ENCODE data around the gene NBPF4.
"Not testable (repeated sequence)": the region's sequence is repeated elsewhere in the genome, so short reads cannot be mapped to it uniquely, and the experiment has no call there.

The NBPF4 gene

DNA sequence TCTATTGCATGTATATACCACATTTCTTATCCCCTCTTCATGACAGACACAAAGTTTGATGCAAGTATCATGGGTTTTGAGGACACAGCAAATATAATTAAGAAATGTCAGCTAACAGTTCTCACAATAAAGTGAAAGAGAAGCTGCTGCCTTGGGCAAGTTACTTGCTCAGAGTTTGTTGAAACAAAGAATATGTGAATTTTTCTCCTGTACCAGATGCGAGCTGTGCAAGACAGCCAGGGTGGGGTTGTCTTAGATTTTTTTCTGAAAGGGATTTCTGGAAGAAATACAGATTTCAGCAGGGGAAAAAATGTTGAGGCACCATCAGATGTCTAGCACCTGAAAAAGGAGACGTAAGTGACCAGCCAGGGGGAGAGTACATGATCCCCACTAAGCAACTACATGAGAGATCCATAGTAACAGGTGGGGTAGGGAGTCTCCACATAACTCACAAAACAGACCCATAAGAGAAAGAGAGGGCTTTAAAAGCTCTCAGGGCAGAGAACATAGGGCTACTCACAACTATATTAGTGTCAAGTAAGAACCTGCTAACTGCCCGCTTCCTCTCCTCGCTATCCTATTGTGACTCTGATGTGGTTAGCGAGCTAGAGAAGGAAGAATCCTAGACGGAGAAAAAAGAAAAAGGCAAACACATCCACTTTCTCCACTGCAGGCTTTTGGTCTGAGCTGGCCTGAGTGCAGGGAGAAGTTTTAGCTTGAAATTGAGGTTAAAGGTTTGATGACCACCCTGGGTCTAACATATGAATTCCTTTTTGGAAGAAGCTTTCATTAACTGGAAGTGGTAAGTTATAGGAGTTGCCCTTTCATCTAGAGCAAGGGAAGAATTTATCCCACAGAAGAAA is 27.6 kb downstream of the NBPF4 start:
- FAIRE-seq; DNase-seq (ENCODE audit: insufficient read length, low spot score): not testable (repeated sequence)

DNA sequence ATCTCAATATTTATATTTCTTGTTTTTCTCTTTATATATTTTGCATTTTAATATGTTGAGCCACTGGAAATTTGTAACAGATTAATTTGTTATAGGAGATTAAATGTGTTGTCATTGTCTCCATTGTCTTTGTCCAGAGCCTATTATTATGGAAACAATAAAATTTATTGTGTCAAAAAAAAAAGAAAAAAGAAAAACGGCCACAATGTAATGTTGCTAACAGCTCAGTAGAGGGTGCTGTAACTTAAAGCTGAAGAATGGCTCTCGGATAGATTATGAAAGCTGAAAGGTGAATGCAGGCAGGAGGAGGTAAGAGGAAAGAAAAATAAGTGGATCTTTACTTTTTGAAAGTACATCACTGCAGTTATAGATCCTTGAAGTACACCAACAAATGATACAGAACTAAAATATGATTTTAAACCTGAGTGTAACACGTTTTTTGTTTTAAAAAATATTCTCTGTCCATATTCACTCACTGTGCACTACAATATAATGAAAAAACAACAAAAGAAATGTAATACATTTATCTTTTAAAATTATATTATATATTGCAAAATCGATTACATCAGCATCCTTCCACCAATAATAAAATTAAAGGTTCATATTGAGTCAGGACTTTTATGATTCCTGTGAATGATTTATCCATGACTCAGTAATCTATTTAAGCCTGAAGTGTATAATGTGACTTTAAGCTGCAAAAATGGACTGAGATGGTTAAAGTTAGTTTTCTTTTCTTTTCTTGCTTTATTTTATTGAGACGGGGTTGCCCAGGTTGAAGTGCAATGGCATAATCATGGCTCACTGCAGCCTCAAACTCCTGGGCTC is 29.0 kb downstream of the NBPF4 start:
- FAIRE-seq; DNase-seq (ENCODE audit: insufficient read length, low spot score): not testable (repeated sequence)

- no peak for FAIRE-seq
- TF ChIP-seq TAF1 (IDR thresholded peaks at IDR 0.05; ENCODE audit: low read depth, low read length) (no peak), POLR2A (IDR thresholded peaks at IDR 0.05; ENCODE audit: low read depth, low read length) (no peak), POU2F2 (IDR thresholded peaks at IDR 0.05; ENCODE audit: low read depth, low read length) (no peak), PAX5 (IDR thresholded peaks at IDR 0.05; ENCODE audit: insufficient read depth, low read length, severe bottlenecking) (no peak), POLR2AphosphoS5 (IDR thresholded peaks at IDR 0.05; ENCODE audit: low read depth, low read length) (no peak), SPI1 (IDR thresholded peaks at IDR 0.05; ENCODE audit: low read depth, low read length) (no peak)
- DNase-seq (ENCODE audit: insufficient read length, low spot score): no peak
Observed at GRCh38 chr1:108211014-108211413, 32.9 kb downstream of the NBPF4 start.

- no peak for TF ChIP-seq POU2F2 (IDR thresholded peaks at IDR 0.05; ENCODE audit: low read depth, low read length)
- no peak for TF ChIP-seq PAX5 (IDR thresholded peaks at IDR 0.05; ENCODE audit: insufficient read depth, low read length, severe bottlenecking)
- no peak for DNase-seq (ENCODE audit: insufficient read length, low spot score)
Observed at GRCh38 chr1:108209456-108210108, 34.3 kb downstream of the NBPF4 start.

DNA sequence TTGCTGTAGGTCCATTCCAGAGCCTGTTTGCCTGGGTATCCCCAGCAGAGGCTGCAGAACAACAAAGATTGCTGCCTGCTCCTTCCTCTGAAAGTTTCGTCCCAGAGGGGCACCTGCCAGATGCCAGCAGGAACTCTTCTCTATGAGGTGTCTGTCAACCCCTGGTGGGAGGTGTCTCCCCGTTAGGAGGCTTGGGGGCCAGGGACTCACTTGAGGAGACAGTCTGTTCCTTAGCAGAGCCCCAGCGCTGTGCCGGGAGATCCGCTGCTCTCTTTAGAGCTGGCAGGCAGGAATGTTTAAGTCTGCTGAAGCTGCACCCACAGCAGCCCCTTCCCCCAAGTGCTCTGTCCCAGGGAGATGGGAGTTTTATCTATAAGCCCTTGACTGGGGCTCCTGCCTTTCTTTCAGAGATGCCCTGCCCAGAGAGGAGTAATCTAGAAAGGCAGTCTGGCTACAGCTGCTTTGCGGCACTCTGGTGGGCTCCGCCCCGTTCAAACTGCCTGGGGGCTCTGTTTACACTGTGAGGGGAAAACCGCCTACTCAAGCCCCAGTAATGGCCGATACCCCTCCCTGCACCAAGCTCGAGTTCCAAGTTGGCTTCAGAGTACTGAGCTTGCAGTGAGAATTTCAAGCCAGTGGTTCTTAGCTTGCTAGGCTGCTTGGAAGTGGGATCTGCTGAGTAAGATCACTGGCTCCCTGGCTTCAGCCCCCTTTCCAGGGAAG is 35.0 kb downstream of the NBPF4 start:
- TF ChIP-seq POU2F2 (IDR thresholded peaks at IDR 0.05; ENCODE audit: low read depth, low read length) (no peak), SPI1 (IDR thresholded peaks at IDR 0.05; ENCODE audit: low read depth, low read length) (no peak), TAF1 (IDR thresholded peaks at IDR 0.05; ENCODE audit: low read depth, low read length) (no peak), POLR2A (IDR thresholded peaks at IDR 0.05; ENCODE audit: low read depth, low read length) (no peak), POLR2AphosphoS5 (IDR thresholded peaks at IDR 0.05; ENCODE audit: low read depth, low read length) (no peak), PAX5 (IDR thresholded peaks at IDR 0.05; ENCODE audit: insufficient read depth, low read length, severe bottlenecking) (no peak)
- DNase-seq (ENCODE audit: insufficient read length, low spot score) (no peak), FAIRE-seq (no peak)

More at GRCh38 chr1:108209456-108210108, 34.3 kb downstream of the NBPF4 start:
- no peak for FAIRE-seq

DNA sequence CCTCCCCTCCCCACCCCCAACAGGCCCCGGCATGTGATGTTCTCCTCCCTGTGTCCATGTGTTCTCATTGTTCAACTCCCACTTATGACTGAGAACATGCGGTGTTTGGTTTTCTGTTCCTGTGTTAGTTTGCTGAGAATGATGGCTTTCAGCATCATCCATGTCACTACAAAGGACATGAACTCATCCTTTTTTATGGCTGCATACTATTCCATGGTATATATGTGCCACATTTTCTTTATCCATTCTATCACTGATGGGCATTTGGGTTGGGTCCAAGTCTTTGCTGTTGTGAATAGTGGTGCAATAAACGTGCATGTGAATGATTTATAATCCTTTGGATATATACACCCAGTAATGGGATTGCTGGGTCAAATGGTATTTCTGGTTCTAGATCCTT is 40.3 kb downstream of the NBPF4 start:
- not testable (repeated sequence) for FAIRE-seq; DNase-seq (ENCODE audit: insufficient read length, low spot score)

DNA sequence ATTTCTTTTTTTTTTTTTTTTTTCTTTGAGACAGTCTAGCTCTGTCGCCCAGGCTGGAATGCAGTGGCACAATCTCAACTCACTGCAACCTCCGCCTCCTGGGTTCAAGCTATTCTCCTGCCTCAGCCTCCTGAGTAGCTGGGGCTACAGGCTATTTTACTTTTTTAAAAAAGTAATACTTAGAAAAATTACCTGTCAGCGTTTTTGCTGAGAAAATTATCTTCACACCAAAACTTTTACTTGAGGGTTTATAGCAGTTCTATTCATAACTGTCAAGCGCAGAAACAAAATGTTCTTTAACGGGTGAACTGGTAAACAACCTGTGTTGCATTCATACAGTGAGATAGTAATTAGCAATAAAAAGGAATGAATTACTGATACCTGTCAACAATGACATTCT is 42.2 kb downstream of the NBPF4 start:
- TF ChIP-seq PAX5 (IDR thresholded peaks at IDR 0.05; ENCODE audit: insufficient read depth, low read length, severe bottlenecking) (no peak), POU2F2 (IDR thresholded peaks at IDR 0.05; ENCODE audit: low read depth, low read length) (no peak), POLR2A (IDR thresholded peaks at IDR 0.05; ENCODE audit: low read depth, low read length) (no peak), SPI1 (IDR thresholded peaks at IDR 0.05; ENCODE audit: low read depth, low read length) (no peak), POLR2AphosphoS5 (IDR thresholded peaks at IDR 0.05; ENCODE audit: low read depth, low read length) (no peak), TAF1 (IDR thresholded peaks at IDR 0.05; ENCODE audit: low read depth, low read length) (no peak)
- DNase-seq (ENCODE audit: insufficient read length, low spot score): no peak
- FAIRE-seq: no peak

- TF ChIP-seq TAF1 (IDR thresholded peaks at IDR 0.05; ENCODE audit: low read depth, low read length): no peak
- TF ChIP-seq PAX5 (IDR thresholded peaks at IDR 0.05; ENCODE audit: insufficient read depth, low read length, severe bottlenecking): no peak
- no peak for TF ChIP-seq POU2F2 (IDR thresholded peaks at IDR 0.05; ENCODE audit: low read depth, low read length)
- TF ChIP-seq POLR2A (IDR thresholded peaks at IDR 0.05; ENCODE audit: low read depth, low read length): no peak
- no peak for TF ChIP-seq POLR2AphosphoS5 (IDR thresholded peaks at IDR 0.05; ENCODE audit: low read depth, low read length)
- no peak for TF ChIP-seq SPI1 (IDR thresholded peaks at IDR 0.05; ENCODE audit: low read depth, low read length)
- no peak for DNase-seq (ENCODE audit: insufficient read length, low spot score)
- no peak for FAIRE-seq
Observed at GRCh38 chr1:108200687-108201051, 43.2 kb downstream of the NBPF4 start.

GRCh38 chr1:108199781-108200686 is 43.8 kb downstream of the NBPF4 start, which contains the start of gene SLC25A24:
SLC25A24 (minus strand) TSS chr1:108200343; CDS start chr1:108200138, 205 bp downstream.
- DNase-seq (ENCODE audit: insufficient read length, low spot score) (peak; percentile 33), FAIRE-seq (no peak)
- no peak for TF ChIP-seq SPI1 (IDR thresholded peaks at IDR 0.05; ENCODE audit: low read depth, low read length)
- no peak for TF ChIP-seq POLR2AphosphoS5 (IDR thresholded peaks at IDR 0.05; ENCODE audit: low read depth, low read length)
- TF ChIP-seq PAX5 (IDR thresholded peaks at IDR 0.05; ENCODE audit: insufficient read depth, low read length, severe bottlenecking): no peak
- no peak for TF ChIP-seq TAF1 (IDR thresholded peaks at IDR 0.05; ENCODE audit: low read depth, low read length)
- TF ChIP-seq POLR2A (IDR thresholded peaks at IDR 0.05; ENCODE audit: low read depth, low read length): no peak
- TF ChIP-seq POU2F2 (IDR thresholded peaks at IDR 0.05; ENCODE audit: low read depth, low read length): no peak

Measured in GM12891 (cell line).